ENCODE data around the gene MYO5A. TPM values are rescaled to one million over a fixed set of nuclear protein-coding genes. Genes with fewer than 3 reads are reported as not detected.

Gene MYO5A
- total and polyA plus RNA-seq, 9 of the 15 experiments (the other 6 are each of a cell fraction or from before 2014, with no cell fraction given), result 0.03 to 0.82 (median 0.40) TPM

GRCh38 chr15:52566889-52567288 is 38.2 kb upstream of the MYO5A start (continued):
- TF ChIP-seq ETV5 (CRISPR knock-in tag; IDR thresholded peaks at IDR 0.05; ENCODE audit: low read depth) (no peak), CGGBP1 (CRISPR knock-in tag; IDR thresholded peaks at IDR 0.05) (no peak), NFE2 (IDR thresholded peaks at IDR 0.05; ENCODE audit: low read depth) (peak; percentile 90), ZNF124 (CRISPR knock-in tag; IDR thresholded peaks at IDR 0.05) (no peak), TAF1 (IDR thresholded peaks at IDR 0.05; ENCODE audit: control insufficient read depth, extremely low read depth, insufficient read depth, low read length, severe bottlenecking) (no peak), ZNF699 (CRISPR knock-in tag; IDR thresholded peaks at IDR 0.05; ENCODE audit: insufficient replicate concordance) (no peak), SNRNP70 (optimal IDR thresholded peaks at IDR 0.05; ENCODE audit: low read depth, low read length) (no peak), BHLHE40 (IDR thresholded peaks at IDR 0.05; ENCODE audit: low read length) (no peak), ZFX (CRISPR knock-in tag; IDR thresholded peaks at IDR 0.05) (no peak), GTF2B (IDR thresholded peaks at IDR 0.05; ENCODE audit: extremely low read depth, insufficient read length) (no peak), ILF3 (IDR thresholded peaks at IDR 0.05; ENCODE audit: borderline replicate concordance) (no peak), TCF7L2 (IDR thresholded peaks at IDR 0.05; ENCODE audit: low read depth, low read length) (no peak), C11orf30 (IDR thresholded peaks at IDR 0.05; ENCODE audit: low read depth) (peak; percentile 78), SRSF3 (IDR thresholded peaks at IDR 0.05; ENCODE audit: insufficient read depth, low read length) (no peak), U2AF1 (optimal IDR thresholded peaks at IDR 0.05; ENCODE audit: low read depth, low read length) (no peak), BRD9 (IDR thresholded peaks at IDR 0.05; ENCODE audit: low read depth, partially characterized antibody) (no peak), MEF2D (tag; conservative IDR thresholded peaks at IDR 0.05; ENCODE audit: low read depth) (no peak), KDM4B (IDR thresholded peaks at IDR 0.05; ENCODE audit: borderline replicate concordance in 2 of 2, low read depth in 1 of 2) (no peak), ZNF232 (CRISPR knock-in tag; IDR thresholded peaks at IDR 0.05) (no peak), TAL1 (IDR thresholded peaks at IDR 0.05) (no peak), SOX6 (IDR thresholded peaks at IDR 0.05) (no peak), SMAD2 (IDR thresholded peaks at IDR 0.05; ENCODE audit: low read depth, low read length) (no peak), MYC (IDR thresholded peaks at IDR 0.05; ENCODE audit: low read depth, low read length) (no peak), MYC (CRISPR knock-in tag; IDR thresholded peaks at IDR 0.05; ENCODE audit: borderline replicate concordance, low read depth) (no peak), SIX5 (IDR thresholded peaks at IDR 0.05; ENCODE audit: borderline replicate concordance in 1 of 2, insufficient read depth in 1 of 2, low read depth in 1 of 2, low read length in 2 of 2) (no peak), MAFG (tag; conservative IDR thresholded peaks at IDR 0.05) (peak; percentile 87), TEAD4 (IDR thresholded peaks at IDR 0.05; ENCODE audit: low read length) (no peak), TEAD4 (CRISPR knock-in tag; IDR thresholded peaks at IDR 0.05; ENCODE audit: borderline replicate concordance) (no peak), ZBTB12 (CRISPR knock-in tag; IDR thresholded peaks at IDR 0.05) (no peak), MCM2 (IDR thresholded peaks at IDR 0.05; ENCODE audit: low read depth) (no peak)

Data from K562 (cell line).